ENCODE data around the gene KANSL1. TPM values are rescaled to one million over a fixed set of nuclear protein-coding genes. Genes with fewer than 3 reads are reported as not detected.

The KANSL1 gene
- total RNA-seq, 1 experiment from 2014 or later, result 55.5 TPM

GRCh38 chr17:46003907-46004748 lies 189.1 kb downstream of the KANSL1 start:
- ChIA-PET POLR2A (interaction anchor here (0.5 kb wide), 1 partner anchor 216 kb away, joined by 7 read pairs; no protein-coding TSS in a partner anchor), CTCF (interaction anchor here (1.6 kb wide), 1 partner anchor 209 kb away, joined by 5 read pairs; no protein-coding TSS in a partner anchor)
- intact Hi-C loops (cut with micrococcal nuclease; ENCODE audit: unreplicated experiment), result no loop called here
- in situ Hi-C loops (cut with HindIII; ENCODE audit: low pct_unique_long_range_greater_than_20kb, low sequenced_read_pairs), result no loop called here
- TF ChIP-seq TCF7L2 (IDR thresholded peaks at IDR 0.05; ENCODE audit: low read depth, low read length), result no peak
- no peak for TF ChIP-seq REST (IDR thresholded peaks at IDR 0.05; ENCODE audit: insufficient read depth in 1 of 2, low read depth in 2 of 2, low read length in 1 of 2)
- no peak for TF ChIP-seq SIN3A (IDR thresholded peaks at IDR 0.05; ENCODE audit: borderline replicate concordance, insufficient read depth, low read depth, low read length)
- no peak for TF ChIP-seq CTCF (IDR thresholded peaks at IDR 0.05)
- TF ChIP-seq POLR2AphosphoS5 (IDR thresholded peaks at IDR 0.05; ENCODE audit: low read depth, low read length), result no peak
- Histone ChIP-seq H3K36me3 (ENCODE audit: control insufficient read depth, insufficient read depth, low read length) (no peaks in the 10 kb centered on the region), H3K9me3 (ENCODE audit: control insufficient read depth, insufficient read depth, low read depth, low read length) (no peaks in the 10 kb centered on the region), H3K27ac (ENCODE audit: low read length) (no peak overlapping the region), H3K4me1 (ENCODE audit: control insufficient read depth, insufficient read depth, low read length) (no peaks in the 10 kb centered on the region), H3K27me3 (ENCODE audit: control insufficient read depth, insufficient read depth, low read length) (no peaks in the 10 kb centered on the region), H3K4me3 (ENCODE audit: low read depth in 2 of 2, low read length in 2 of 2) (no peak overlapping the region)
- no peak for DNase-seq (ENCODE audit: low read depth, low spot score)
- no peak for ATAC-seq
- no TSS peak for BruUV-seq (replicated peaks)

- intact Hi-C loops (cut with micrococcal nuclease; ENCODE audit: unreplicated experiment), result no loop called here
- in situ Hi-C loops (cut with HindIII; ENCODE audit: low pct_unique_long_range_greater_than_20kb, low sequenced_read_pairs), result no loop called here
- no TSS peak for BruUV-seq (replicated peaks)
- ATAC-seq (peak; percentile 20; the same call in 1 of the 2 replicates), DNase-seq (ENCODE audit: low read depth, low spot score) (no peak)
- Histone ChIP-seq H3K27ac (ENCODE audit: low read length) (no peak overlapping the region), H3K4me3 (ENCODE audit: low read depth in 2 of 2, low read length in 2 of 2) (no peak overlapping the region), H3K27me3 (ENCODE audit: control insufficient read depth, insufficient read depth, low read length) (no peaks in the 10 kb centered on the region), H3K36me3 (ENCODE audit: control insufficient read depth, insufficient read depth, low read length) (no peaks in the 10 kb centered on the region), H3K4me1 (ENCODE audit: control insufficient read depth, insufficient read depth, low read length) (no peaks in the 10 kb centered on the region), H3K9me3 (ENCODE audit: control insufficient read depth, insufficient read depth, low read depth, low read length) (no peaks in the 10 kb centered on the region)
- ChIA-PET POLR2A (no interaction called here), CTCF (interaction anchor here (1.6 kb wide), 1 partner anchor 210 kb away, joined by 5 read pairs; no protein-coding TSS in a partner anchor)
- TF ChIP-seq REST (IDR thresholded peaks at IDR 0.05; ENCODE audit: insufficient read depth in 1 of 2, low read depth in 2 of 2, low read length in 1 of 2) (no peak), TCF7L2 (IDR thresholded peaks at IDR 0.05; ENCODE audit: low read depth, low read length) (no peak), POLR2AphosphoS5 (IDR thresholded peaks at IDR 0.05; ENCODE audit: low read depth, low read length) (no peak), SIN3A (IDR thresholded peaks at IDR 0.05; ENCODE audit: borderline replicate concordance, insufficient read depth, low read depth, low read length) (no peak), CTCF (IDR thresholded peaks at IDR 0.05) (no peak)
Measured at GRCh38 chr17:46002973-46003316, 190.3 kb downstream of the KANSL1 start.
